ENCODE data around the gene FNBP1L. TPM values are rescaled to one million over a fixed set of nuclear protein-coding genes. Genes with fewer than 3 reads are reported as not detected.

The FNBP1L gene
- total and polyA plus RNA-seq, 12 donors: 10.7 to 41.4 (median 23.8) TPM

GRCh38 chr1:93575621-93576284, 127.8 kb downstream of the FNBP1L start:
- peaks cover 3 to 76% (median 47%) of the 10 kb centered on the region in 9 donors for H3K4me1 ChIP-seq
- peaks cover 0 to 91% (median 24%) of the 10 kb centered on the region in 9 donors for H3K36me3 ChIP-seq
- intact Hi-C loops (cut with DNase I): loop anchor here in 2 of 10 donors (5.0 to 10.0 kb wide), 2 partner anchors 37 to 131 kb away; partner anchors contain the start of gene FNBP1L (in 1 of the 2)

GRCh38 chr1:93576346-93576745, 128.4 kb downstream of the FNBP1L start:
- TF ChIP-seq CTCF (IDR thresholded peaks at IDR 0.05): no peak
- ATAC-seq (peak in 5 of 8 donors; percentile 35 to 53 (median 50)), DNase-seq (peak; percentile 38 to 47)
- WGBS, 2 donors: 62 to 65% methylated on average over 9 of the region's 9 CpGs
- intact Hi-C loops (cut with DNase I): loop anchor here in 2 of 10 donors (5.0 to 10.0 kb wide), 2 partner anchors 36 to 132 kb away; partner anchors contain the start of gene FNBP1L (in 1 of the 2)
- H3K4me1 ChIP-seq: peaks cover 3 to 76% (median 47%) of the 10 kb centered on the region in 9 donors
- no peaks in the 10 kb centered on the region for H3K27me3 ChIP-seq
- H3K4me3 ChIP-seq: no peak overlapping the region
- H3K9me3 ChIP-seq: no peaks in the 10 kb centered on the region
- H3K27ac ChIP-seq: peak overlapping the region in 8 of 10 donors; percentile 2 to 77 (median 34)
- H3K36me3 ChIP-seq: peaks cover 0 to 91% (median 22%) of the 10 kb centered on the region in 9 donors

More at GRCh38 chr1:93575621-93576284, 127.8 kb downstream of the FNBP1L start:
- no peak overlapping the region for H3K4me3 ChIP-seq
- 83 to 90% methylated on average over 10 of the region's 10 CpGs for WGBS, 2 donors
- H3K27ac ChIP-seq: peak overlapping the region in 8 of 10 donors; percentile 2 to 77 (median 50)
- ATAC-seq (peak in 2 of 8 donors; percentile 6 to 8), DNase-seq (no peak)
- H3K9me3 ChIP-seq: no peaks in the 10 kb centered on the region
- H3K27me3 ChIP-seq: no peaks in the 10 kb centered on the region
- no peak for TF ChIP-seq CTCF (IDR thresholded peaks at IDR 0.05)

GRCh38 chr1:93576746-93577145, 128.8 kb downstream of the FNBP1L start:
- intact Hi-C loops (cut with DNase I): loop anchor here in 2 of 10 donors (5.0 to 10.0 kb wide), 2 partner anchors 36 to 132 kb away; partner anchors contain the start of gene FNBP1L (in 1 of the 2)
- H3K27me3 ChIP-seq: no peaks in the 10 kb centered on the region
- H3K9me3 ChIP-seq: no peaks in the 10 kb centered on the region
- no peak for TF ChIP-seq CTCF (IDR thresholded peaks at IDR 0.05)
- peak overlapping the region in 6 of 10 donors; percentile 2 to 75 (median 30) for H3K27ac ChIP-seq
- DNase-seq (no peak), ATAC-seq (peak in 1 of 8 donors; percentile 2)
- H3K4me1 ChIP-seq: peaks cover 3 to 76% (median 47%) of the 10 kb centered on the region in 9 donors
- peaks cover 0 to 91% (median 18%) of the 10 kb centered on the region in 9 donors for H3K36me3 ChIP-seq
- no peak overlapping the region for H3K4me3 ChIP-seq
- 93 to 98% methylated on average over 2 of the region's 2 CpGs for WGBS, 2 donors

- DNase-seq: no peak
- peak in 2 of 8 donors; percentile 2 to 3 for ATAC-seq
- intact Hi-C loops (cut with DNase I): loop anchor here in 2 of 10 donors (5.0 to 10.0 kb wide), 2 partner anchors 35 to 133 kb away; partner anchors contain the start of gene FNBP1L (in 1 of the 2)
- Histone ChIP-seq H3K36me3 (peaks cover 0 to 91% (median 19%) of the 10 kb centered on the region in 9 donors), H3K27me3 (no peaks in the 10 kb centered on the region), H3K4me1 (peaks cover 3 to 68% (median 43%) of the 10 kb centered on the region in 9 donors), H3K27ac (peak overlapping the region in 3 of 10 donors; percentile 4 to 35 (median 6)), H3K9me3 (no peaks in the 10 kb centered on the region), H3K4me3 (no peak overlapping the region)
- TF ChIP-seq CTCF (IDR thresholded peaks at IDR 0.05): no peak
- 83 to 90% methylated on average over 18 of the region's 18 CpGs for WGBS, 2 donors
Observed at GRCh38 chr1:93577536-93578432, 129.9 kb downstream of the FNBP1L start.
